IgD-negative memory B cell (primary cell): ENCODE results near the gene BTNL3. TPM values are rescaled to one million over a fixed set of nuclear protein-coding genes. Genes with fewer than 3 reads are reported as not detected.
"Not testable (repeated sequence)": the region's sequence is repeated elsewhere in the genome, so short reads cannot be mapped to it uniquely, and the experiment has no call there.

Source experiments
- H3K27ac Mint-ChIP-seq, 3 donors: one replicate each; pipeline ENCODE4 v1.8.0; 2020 to 2022; ENCODE audit warnings: mild to moderate bottlenecking in 3 of 3, mixed read lengths in 3 of 3, moderate library complexity in 1 of 3
- H3K27me3 Mint-ChIP-seq: one replicate; pipeline ENCODE4 v1.8.0; 2021; ENCODE audit warnings: mixed read lengths
- H3K36me3 Mint-ChIP-seq: one replicate; pipeline ENCODE4 v1.8.0; 2020; ENCODE audit warnings: mild to moderate bottlenecking, mixed read lengths
- H3K4me1 Mint-ChIP-seq, 3 donors: one replicate each; pipeline ENCODE4 v1.8.0; 2020 to 2022; ENCODE audit warnings: mixed read lengths in 3 of 3, mild to moderate bottlenecking in 1 of 3
- H3K4me3 Mint-ChIP-seq, 4 donors: one replicate each; pipeline ENCODE4 v1.8.0; 2020 to 2022; ENCODE audit warnings: mild to moderate bottlenecking in 4 of 4, mixed read lengths in 4 of 4, moderate library complexity in 3 of 4
- H3K9me3 Mint-ChIP-seq, 3 donors: one replicate each; pipeline ENCODE4 v1.8.0; 2020 to 2021; ENCODE audit warnings: mixed read lengths in 3 of 3, mild to moderate bottlenecking in 1 of 3
- polyA plus RNA-seq: library from polyadenylated mRNA; unstranded; fragments of 300-500 nt; fragmentation: Illumina TruSeq; gene quantifications from one replicate; pipeline ENCODE4 v1.2.3, GENCODE V29; 2021

Gene BTNL3
- polyA plus RNA-seq, 1 donor from 2014 or later, result not detected

DNA sequence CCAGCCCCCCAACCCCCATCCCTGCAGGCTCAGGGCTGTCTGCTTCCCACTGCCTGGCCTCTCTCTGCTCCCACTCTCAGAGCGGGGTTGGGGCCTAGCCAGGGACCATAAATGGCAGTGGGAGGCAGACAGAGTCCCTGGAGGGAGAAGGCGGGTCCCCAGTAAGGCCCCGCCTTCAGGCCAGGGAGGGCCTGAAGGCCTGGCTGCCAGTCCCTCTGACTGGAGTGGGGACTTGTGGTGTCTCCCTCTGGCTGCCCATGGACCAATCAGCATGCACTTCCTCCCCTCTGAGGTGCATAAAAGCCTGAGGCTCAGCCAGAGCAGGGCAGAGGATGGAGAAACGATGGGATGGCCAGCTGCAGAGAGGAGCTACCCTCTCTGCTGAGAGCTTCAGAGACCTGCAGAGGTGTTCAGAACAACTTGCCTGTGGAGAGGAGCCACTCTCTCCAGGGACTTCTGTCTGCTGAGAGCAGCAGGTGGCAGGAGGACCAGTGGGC lies 48.8 kb downstream of the BTNL3 start:
- peaks cover 0 to 1% (median 0%) of the 10 kb centered on the region in 3 donors for H3K9me3 Mint-ChIP-seq

DNA sequence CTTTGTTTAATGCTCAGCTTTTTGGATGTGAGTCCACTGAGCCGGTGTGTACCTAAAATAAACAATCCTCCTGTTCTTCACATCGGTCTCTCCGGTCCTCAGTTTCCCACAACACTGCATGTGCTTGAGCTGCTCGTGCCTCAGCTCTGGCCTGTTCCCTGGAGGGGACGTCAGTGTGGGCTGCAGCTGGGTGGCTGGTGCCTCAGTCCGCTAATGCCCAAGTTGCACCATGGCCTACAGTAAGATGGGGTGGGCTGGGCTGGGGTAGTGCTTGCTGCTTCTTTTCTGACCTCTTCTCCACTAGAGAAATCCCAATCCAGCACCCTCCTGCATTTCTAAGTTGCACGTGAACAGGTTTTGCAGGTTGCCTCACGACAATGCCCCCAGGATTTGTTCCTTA lies 50.8 kb downstream of the BTNL3 start:
- no peaks in the 10 kb centered on the region for H3K9me3 Mint-ChIP-seq
- no peak overlapping the region for H3K4me3 Mint-ChIP-seq
- peaks cover 3% of the 10 kb centered on the region for H3K36me3 Mint-ChIP-seq
- H3K4me1 Mint-ChIP-seq, result peaks cover 0 to 10% (median 8%) of the 10 kb centered on the region in 3 donors
- peak overlapping the region in 1 of 3 donors; percentile 71 for H3K27ac Mint-ChIP-seq
- peaks cover 8% of the 10 kb centered on the region for H3K27me3 Mint-ChIP-seq

More for the DNA sequence above, 48.8 kb downstream of the BTNL3 start:
- H3K27me3 Mint-ChIP-seq, result peaks cover 5% of the 10 kb centered on the region
- peaks cover 0 to 8% (median 5%) of the 10 kb centered on the region in 3 donors for H3K4me1 Mint-ChIP-seq
- H3K27ac Mint-ChIP-seq, result no peak overlapping the region
- no peak overlapping the region for H3K4me3 Mint-ChIP-seq
- peaks cover 3% of the 10 kb centered on the region for H3K36me3 Mint-ChIP-seq

DNA sequence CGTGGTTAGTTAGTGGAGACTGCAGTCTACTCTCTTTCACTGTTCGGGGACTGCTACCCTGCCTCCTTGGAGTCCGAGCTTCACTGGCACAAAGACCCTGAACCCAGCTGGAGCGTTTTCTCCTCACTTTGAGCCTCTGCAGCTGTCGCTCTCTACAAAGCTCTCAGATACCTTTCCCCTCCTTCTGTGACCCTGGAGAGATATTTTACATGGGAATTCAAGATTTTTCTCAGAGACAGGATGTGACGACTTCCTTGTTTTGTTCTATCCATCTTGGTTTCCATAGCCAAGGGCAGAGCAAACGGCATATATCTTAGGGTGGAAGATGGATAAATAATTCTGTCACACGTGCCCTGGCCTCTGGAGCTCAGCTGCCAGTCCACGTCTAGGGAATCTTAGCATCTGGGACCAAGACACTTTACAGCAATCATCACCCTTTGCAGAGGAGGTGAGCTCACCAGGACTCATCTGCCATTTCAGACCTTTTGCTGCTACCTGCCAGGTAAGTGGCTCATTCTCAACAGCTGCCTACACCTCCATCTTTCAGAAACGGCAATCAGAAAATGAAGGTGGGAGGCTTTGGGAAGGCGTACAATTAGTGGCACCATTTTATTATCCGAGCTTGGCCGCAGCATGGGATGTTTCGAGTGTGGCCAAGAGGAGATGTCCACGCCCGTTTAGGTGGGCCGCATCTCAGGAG lies 51.4 kb downstream of the BTNL3 start, which contains the start of gene BTNL9:
TSS of gene BTNL9 (plus strand) at position 336 of the 700 bp plus-strand sequence. CDS start 5,224 bp downstream, outside the sequence.
- H3K4me3 Mint-ChIP-seq, result no peak within 1 kb of the TSS

DNA sequence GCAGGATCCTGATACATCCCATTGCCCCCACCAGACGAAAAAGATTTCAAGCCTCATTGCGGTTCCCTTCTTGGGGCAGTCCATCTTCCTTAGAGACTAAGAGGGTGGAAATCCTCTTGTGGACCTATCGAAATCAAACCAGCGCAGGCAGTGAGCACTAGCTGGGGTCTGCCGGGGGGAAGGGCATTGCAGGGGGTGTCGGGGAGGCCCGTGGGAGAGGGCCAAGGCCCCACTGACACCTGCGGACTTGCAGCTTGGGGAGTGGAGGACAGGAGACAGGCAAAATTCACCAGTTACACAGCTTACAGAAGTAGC lies 51.9 kb downstream of the BTNL3 start:
- Mint-ChIP-seq H3K4me1 (peaks cover 0 to 11% (median 10%) of the 10 kb centered on the region in 3 donors), H3K4me3 (no peak overlapping the region), H3K27me3 (peaks cover 13% of the 10 kb centered on the region), H3K27ac (no peak overlapping the region), H3K9me3 (no peaks in the 10 kb centered on the region), H3K36me3 (peaks cover 3% of the 10 kb centered on the region)

More for the DNA sequence above, 51.4 kb downstream of the BTNL3 start, which contains the start of gene BTNL9:
- peak within 1 kb of the TSS in 1 of 3 donors; percentile 71 for H3K27ac Mint-ChIP-seq
- peaks cover 0 to 11% (median 10%) of the 10 kb centered on the region in 3 donors for H3K4me1 Mint-ChIP-seq
- H3K9me3 Mint-ChIP-seq, result no peaks in the 10 kb centered on the region
- H3K27me3 Mint-ChIP-seq, result peaks cover 13% of the 10 kb centered on the region
- peaks cover 3% of the 10 kb centered on the region for H3K36me3 Mint-ChIP-seq

DNA sequence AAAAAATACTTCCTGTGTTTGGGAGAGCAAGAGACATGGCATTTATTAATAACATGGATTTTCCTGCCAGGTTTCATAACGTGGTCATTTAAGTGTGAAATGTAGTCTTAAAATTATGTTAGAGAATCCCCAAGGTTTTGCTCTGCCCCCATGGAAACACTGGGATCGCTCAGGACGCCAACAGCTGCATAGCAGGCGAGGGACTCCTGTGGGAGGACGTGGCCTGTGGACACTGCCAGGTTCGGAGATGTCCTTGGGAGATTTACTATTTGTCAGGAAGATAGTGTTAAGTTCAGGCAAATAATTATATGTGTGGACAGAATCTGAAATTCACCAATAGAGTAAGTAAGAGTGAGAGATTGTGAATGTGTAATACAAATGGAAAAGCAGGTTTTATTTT lies 52.4 kb downstream of the BTNL3 start:
- peaks cover 13% of the 10 kb centered on the region for H3K27me3 Mint-ChIP-seq
- H3K27ac Mint-ChIP-seq, result peak overlapping the region in 1 of 3 donors; percentile 31

DNA sequence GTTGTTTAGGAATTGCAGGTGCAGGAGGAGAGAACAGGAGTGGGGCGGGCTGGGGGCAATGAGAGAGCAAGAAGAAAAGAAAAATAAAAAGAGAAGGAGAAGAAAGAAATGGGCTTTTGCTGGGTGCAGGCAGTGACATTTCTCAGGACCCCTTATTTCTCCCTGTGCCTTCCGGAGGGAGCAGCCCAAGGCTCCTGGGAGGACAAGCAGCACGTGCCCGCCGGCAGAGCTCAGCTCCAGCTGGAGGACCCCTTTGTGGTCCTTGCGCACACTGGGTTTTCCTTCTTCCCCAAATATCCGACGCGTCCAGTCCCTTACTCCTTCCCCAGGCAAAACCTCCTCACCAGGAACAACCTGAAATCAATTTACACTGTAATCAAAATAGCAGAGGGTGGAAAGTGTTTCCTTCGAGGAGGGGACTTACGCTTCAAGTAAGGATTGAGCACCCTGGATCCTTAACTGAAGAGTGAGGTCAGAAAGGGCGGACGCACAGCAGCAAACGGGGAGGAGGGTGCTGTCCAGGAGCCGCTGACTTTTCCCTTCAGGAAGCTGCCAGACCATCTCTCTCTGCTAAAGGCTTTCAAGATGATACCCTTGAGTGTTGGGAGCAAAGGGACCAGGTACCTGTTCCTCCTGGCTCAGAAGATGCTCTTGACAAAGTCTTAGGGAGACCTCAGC lies 53.5 kb downstream of the BTNL3 start:
- H3K9me3 Mint-ChIP-seq, result no peaks in the 10 kb centered on the region
- no peak overlapping the region for H3K27ac Mint-ChIP-seq
- H3K4me3 Mint-ChIP-seq, result no peak overlapping the region
- peaks cover 13% of the 10 kb centered on the region for H3K27me3 Mint-ChIP-seq
- H3K4me1 Mint-ChIP-seq, result peaks cover 0 to 11% (median 10%) of the 10 kb centered on the region in 3 donors
- peaks cover 3% of the 10 kb centered on the region for H3K36me3 Mint-ChIP-seq

More for the DNA sequence above, 52.4 kb downstream of the BTNL3 start:
- H3K4me3 Mint-ChIP-seq, result no peak overlapping the region
- H3K4me1 Mint-ChIP-seq, result peaks cover 0 to 11% (median 10%) of the 10 kb centered on the region in 3 donors
- H3K9me3 Mint-ChIP-seq, result no peaks in the 10 kb centered on the region
- peaks cover 3% of the 10 kb centered on the region for H3K36me3 Mint-ChIP-seq

DNA sequence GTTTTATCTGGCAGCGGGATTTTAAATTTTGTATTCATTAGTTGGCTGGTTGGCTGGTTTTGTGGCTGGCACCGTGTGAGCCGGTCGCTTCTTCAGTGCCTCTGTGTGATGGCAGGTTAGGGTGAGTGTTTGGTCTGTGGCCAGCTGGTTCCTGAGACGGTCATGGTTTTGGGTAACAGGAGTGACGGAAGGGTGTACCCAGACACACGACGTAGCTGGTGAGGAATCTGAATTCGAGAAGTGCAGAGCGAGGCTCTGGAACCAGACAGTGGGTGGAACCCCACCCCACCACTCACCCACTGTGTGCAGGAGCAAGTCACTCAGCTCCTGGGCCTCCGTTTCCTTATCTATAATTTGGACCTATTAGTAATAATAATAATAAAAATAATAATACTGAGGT lies 54.1 kb downstream of the BTNL3 start:
- H3K27me3 Mint-ChIP-seq, result peaks cover 16% of the 10 kb centered on the region
- H3K4me1 Mint-ChIP-seq, result peaks cover 0 to 10% (median 9%) of the 10 kb centered on the region in 3 donors
- no peak overlapping the region for H3K27ac Mint-ChIP-seq

DNA sequence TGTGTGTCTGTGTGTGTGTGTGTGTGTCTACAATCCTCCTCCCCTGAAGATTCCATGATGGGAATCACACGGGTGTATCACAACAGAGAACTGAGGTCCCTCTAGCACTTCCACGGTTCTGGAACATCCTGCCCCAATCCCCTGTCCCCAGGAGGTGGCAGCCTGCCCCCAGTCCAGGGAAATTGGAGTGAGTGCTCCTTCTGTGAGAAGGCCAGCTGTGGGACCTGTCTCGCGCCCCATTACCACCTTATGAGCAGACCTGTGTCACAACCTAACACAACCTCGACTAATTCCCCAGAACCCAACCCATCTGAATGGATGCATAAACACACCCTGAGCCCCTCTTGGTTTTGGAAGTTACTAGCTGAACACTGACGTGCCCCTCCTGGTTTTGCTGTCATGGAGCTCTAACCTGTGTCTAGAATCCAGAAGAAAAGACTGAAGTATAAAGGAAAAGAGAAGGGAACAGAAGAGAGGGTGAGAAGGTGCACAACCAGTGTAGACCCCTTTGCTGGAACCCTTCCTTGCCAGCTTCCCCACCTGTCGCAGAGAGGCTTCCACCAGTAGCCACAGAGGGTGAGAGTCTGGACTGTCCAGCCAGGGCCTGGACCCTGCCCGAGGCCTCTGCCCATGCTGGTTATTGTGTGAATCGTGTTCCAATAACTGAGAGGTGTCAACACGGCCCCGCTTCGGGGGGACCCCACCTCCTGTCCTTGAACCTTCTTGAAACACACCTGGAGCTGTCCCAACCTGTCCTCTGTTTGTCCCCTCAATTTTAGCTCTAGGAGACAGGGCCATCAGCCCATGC lies 54.8 kb downstream of the BTNL3 start:
- H3K27ac Mint-ChIP-seq, result no peak overlapping the region
- peaks cover under 1% of the 10 kb centered on the region for H3K36me3 Mint-ChIP-seq
- no peaks in the 10 kb centered on the region for H3K9me3 Mint-ChIP-seq
- H3K4me3 Mint-ChIP-seq, result no peak overlapping the region
- peaks cover 20% of the 10 kb centered on the region for H3K27me3 Mint-ChIP-seq
- peaks cover 0 to 6% (median 5%) of the 10 kb centered on the region in 3 donors for H3K4me1 Mint-ChIP-seq

More for the DNA sequence above, 54.1 kb downstream of the BTNL3 start:
- Mint-ChIP-seq H3K36me3 (peaks cover 3% of the 10 kb centered on the region), H3K4me3 (no peak overlapping the region), H3K9me3 (no peaks in the 10 kb centered on the region)

DNA sequence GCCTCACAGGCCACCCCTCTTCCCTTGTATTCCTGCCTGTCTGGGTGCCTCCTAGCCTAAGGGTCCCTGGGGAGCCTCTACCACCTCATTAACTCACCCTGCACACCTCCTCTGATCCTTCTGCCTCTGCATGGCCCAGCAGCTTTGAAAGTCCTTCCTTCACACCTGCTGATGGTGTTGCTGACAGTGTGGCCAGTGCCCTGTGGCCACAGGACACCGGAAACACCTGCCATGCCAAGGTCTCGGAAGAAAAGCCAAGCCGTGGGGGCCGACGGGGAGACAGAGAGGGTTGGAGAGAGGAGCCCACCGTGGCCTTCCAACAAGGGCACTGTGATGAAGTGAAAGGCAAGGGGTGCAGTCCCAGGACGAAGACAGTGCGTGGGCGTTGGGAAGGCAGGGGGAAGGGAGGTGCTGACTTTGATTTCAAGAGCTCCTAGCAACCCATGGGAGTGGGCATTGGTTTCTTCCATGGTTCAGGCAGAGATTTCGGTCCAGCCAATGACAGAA lies 55.5 kb downstream of the BTNL3 start:
- Mint-ChIP-seq H3K9me3 (no peaks in the 10 kb centered on the region), H3K4me1 (peaks cover 0 to 5% (median 4%) of the 10 kb centered on the region in 3 donors), H3K36me3 (no peaks in the 10 kb centered on the region), H3K4me3 (no peak overlapping the region), H3K27me3 (peaks cover 20% of the 10 kb centered on the region), H3K27ac (no peak overlapping the region)

DNA sequence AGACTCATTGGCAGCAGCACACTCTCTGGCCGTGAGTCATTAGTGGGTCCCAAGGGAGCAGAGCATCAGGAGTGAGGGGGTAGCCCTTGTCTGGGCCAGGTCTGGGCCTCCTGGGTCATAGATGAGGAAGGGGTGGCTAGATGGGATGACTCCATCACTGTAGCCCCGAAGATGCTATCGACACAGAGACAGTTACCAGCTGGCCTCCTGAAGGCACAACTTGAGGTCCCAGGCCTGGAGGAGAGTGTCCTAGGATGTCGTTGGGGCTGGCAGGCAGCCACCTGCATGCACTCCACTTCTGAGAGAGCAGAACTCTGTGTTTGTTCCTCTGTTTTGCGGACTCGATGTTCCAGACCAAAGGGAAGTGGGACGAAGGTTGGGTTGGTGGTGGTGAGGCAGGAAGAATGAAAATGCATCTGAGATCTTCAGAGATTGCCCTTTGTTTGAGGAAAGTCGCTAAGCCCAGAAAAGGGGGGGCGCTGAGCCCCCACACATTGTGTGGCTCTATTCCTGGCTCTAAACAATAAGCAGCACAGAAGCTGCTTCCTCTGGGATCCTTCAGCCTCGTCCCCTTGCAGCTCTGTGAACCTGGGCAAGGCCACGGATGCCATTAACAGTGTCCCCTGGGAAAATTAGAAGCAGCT lies 56.1 kb downstream of the BTNL3 start:
- Mint-ChIP-seq H3K4me3 (peak overlapping the region in 2 of 4 donors; percentile 52 to 65), H3K9me3 (no peaks in the 10 kb centered on the region), H3K4me1 (peaks cover 0 to 11% (median 10%) of the 10 kb centered on the region in 3 donors), H3K27me3 (peaks cover 25% of the 10 kb centered on the region), H3K36me3 (no peaks in the 10 kb centered on the region), H3K27ac (no peak overlapping the region)

DNA sequence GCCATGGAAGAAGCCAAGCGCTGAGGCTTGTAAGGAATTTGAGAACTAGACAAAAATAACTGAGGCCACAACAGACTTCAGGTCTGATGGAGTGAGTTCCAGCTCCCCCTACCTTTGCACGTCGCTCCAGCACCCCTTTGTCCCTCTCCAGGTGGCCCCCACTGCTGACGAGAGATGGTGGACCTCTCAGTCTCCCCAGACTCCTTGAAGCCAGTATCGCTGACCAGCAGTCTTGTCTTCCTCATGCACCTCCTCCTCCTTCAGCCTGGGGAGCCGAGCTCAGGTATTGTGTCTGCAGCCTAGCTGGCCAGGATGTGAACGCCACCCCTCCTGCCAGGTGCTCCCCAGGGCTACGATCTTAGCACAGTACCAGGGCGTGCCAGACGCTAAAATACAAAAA lies 56.7 kb downstream of the BTNL3 start:
- Mint-ChIP-seq H3K4me3 (no peak overlapping the region), H3K4me1 (peaks cover 0 to 16% (median 12%) of the 10 kb centered on the region in 3 donors), H3K27ac (no peak overlapping the region), H3K36me3 (no peaks in the 10 kb centered on the region), H3K27me3 (peaks cover 31% of the 10 kb centered on the region), H3K9me3 (no peaks in the 10 kb centered on the region)

DNA sequence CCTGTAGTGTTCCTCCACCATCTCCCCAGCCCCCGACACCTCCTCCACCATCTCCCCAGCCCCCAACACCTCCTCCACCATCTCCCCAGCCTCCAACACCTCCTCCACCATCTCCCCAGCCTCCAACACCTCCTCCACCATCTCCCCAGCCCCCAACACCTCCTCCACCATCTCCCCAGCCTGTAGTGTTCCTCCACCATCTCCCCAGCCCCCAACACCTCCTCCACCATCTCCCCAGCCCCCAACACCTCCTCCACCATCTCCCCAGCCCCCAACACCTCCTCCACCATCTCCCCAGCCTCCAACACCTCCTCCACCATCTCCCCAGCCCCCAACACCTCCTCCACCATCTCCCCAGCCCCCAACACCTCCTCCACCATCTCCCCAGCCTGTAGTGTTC lies 57.2 kb downstream of the BTNL3 start:
- Mint-ChIP-seq H3K4me1 (peaks cover 0 to 19% (median 15%) of the 10 kb centered on the region in 3 donors), H3K27me3 (peaks cover 31% of the 10 kb centered on the region)
- not testable (repeated sequence) for H3K4me3 Mint-ChIP-seq, H3K27ac Mint-ChIP-seq, H3K9me3 Mint-ChIP-seq, H3K36me3 Mint-ChIP-seq

DNA sequence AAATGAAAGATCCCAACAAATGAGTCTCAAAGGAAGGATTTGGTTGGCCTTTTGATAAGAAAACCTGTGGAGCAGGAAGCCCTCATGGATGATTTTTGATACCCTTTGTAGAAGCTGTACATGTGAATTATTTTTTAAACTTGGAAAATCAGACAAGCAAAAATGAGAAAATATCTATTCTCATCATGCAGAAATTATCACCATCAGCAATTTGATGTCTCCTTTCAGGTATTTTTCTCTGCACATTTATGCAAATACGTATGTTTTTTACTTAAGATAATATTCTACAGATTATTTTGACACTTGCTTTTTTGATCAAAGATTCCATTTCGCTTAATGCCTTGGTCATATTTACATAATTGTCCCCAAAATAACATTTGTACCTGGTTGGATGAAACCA lies 58.6 kb downstream of the BTNL3 start:
- peaks cover 1% of the 10 kb centered on the region for H3K36me3 Mint-ChIP-seq
- peaks cover 9 to 26% (median 24%) of the 10 kb centered on the region in 3 donors for H3K4me1 Mint-ChIP-seq
- no peak overlapping the region for H3K4me3 Mint-ChIP-seq
- no peak overlapping the region for H3K27ac Mint-ChIP-seq
- H3K9me3 Mint-ChIP-seq, result no peaks in the 10 kb centered on the region
- H3K27me3 Mint-ChIP-seq, result peaks cover 33% of the 10 kb centered on the region

DNA sequence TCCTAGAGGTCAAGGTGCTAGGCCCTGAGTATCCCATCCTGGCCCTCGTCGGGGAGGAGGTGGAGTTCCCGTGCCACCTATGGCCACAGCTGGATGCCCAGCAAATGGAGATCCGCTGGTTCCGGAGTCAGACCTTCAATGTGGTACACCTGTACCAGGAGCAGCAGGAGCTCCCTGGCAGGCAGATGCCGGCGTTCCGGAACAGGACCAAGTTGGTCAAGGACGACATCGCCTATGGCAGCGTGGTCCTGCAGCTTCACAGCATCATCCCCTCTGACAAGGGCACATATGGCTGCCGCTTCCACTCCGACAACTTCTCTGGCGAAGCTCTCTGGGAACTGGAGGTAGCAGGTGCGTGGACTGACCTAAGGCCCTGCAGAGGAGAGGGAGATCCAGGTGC lies 59.3 kb downstream of the BTNL3 start:
- Mint-ChIP-seq H3K27ac (no peak overlapping the region), H3K36me3 (peaks cover 2% of the 10 kb centered on the region), H3K4me1 (peaks cover 11 to 26% (median 24%) of the 10 kb centered on the region in 3 donors), H3K9me3 (no peaks in the 10 kb centered on the region), H3K4me3 (no peak overlapping the region), H3K27me3 (peaks cover 35% of the 10 kb centered on the region)
